ENCODE data around the gene APBB1IP. TPM values are rescaled to one million over a fixed set of nuclear protein-coding genes. Genes with fewer than 3 reads are reported as not detected.

Gene APBB1IP
- total RNA-seq (2021; fragmentation: NEBNext Ultra II Directional; extraction: Animal tissue kit (Norgen Biotek cat#: 25700)): not detected in 2 replicates
- polyA plus RNA-seq (2011; rRNA removed): 0.02 and 0.05 TPM in 2 replicates
- not detected for polyA plus RNA-seq (2011; cell fraction: cytosol; rRNA removed)
- polyA plus RNA-seq (2011; cell fraction: nucleus; rRNA removed): 0.06 TPM
- 0.08 to 0.13 TPM in 2 of 4 replicates, not detected in the others for polyA plus RNA-seq (2012, experiment 1 of 2)
- 0.05 TPM for polyA plus RNA-seq (2012, experiment 2 of 2)
- polyA plus RNA-seq (2013, experiment 1 of 2): 0.04 TPM
- 0.06 TPM for polyA plus RNA-seq (2013, experiment 2 of 2)
- not detected in 2 replicates for polyA minus RNA-seq (2011; rRNA and poly(A)+ RNA removed)
- polyA minus RNA-seq (2011; cell fraction: cytosol; rRNA and poly(A)+ RNA removed): not detected
- not detected for polyA minus RNA-seq (2011; cell fraction: nucleus; rRNA and poly(A)+ RNA removed)
- long read RNA-seq, experiment 1: 0 reads
- long read RNA-seq, experiment 2: 0 reads

GRCh38 chr10:26437637-26438461 is at the start of gene APBB1IP:
APBB1IP (plus strand) TSS chr10:26438341; CDS start chr10:26492327, 53,986 bp downstream.
- POLR2A ChIA-PET (ENCODE audit: partially characterized antibody): interaction anchor here (0.6 to 1.2 kb wide), 2 partner anchors 11 to 46 kb away, joined by 3 read pairs; no protein-coding TSS in a partner anchor
- CTCF ChIA-PET (ENCODE audit: partially characterized antibody): interaction anchor here (1.4 kb wide), 1 partner anchor 46 kb away, joined by 4 read pairs; no protein-coding TSS in a partner anchor
- Histone ChIP-seq H3K23ac (ENCODE audit: insufficient read length) (no peak within 1 kb of the TSS), H4K8ac (ENCODE audit: extremely low read depth, insufficient read depth, low read length) (peak within 1 kb of the TSS; percentile 65), H2AFZ (ENCODE audit: low read length) (peak within 1 kb of the TSS; percentile 72; the same call in 1 of the 2 replicates), H4K5ac (ENCODE audit: insufficient read length, low read depth, low read length) (no peak within 1 kb of the TSS), H3K9ac (replicated peaks in 1 of 4; ENCODE audit: extremely low read depth in 1 of 4, low read depth in 3 of 4, low read length in 3 of 4) (no peak within 1 kb of the TSS; a peak in 1 of 7 replicates), H3K56ac (replicated peaks; ENCODE audit: insufficient read length, low read depth, low read length) (no peak within 1 kb of the TSS), H3K4me1 (replicated peaks in 1 of 4; ENCODE audit: control insufficient read depth in 3 of 4, insufficient read depth in 4 of 4, low read length in 3 of 4) (peaks cover 0 to 4% (median 0%) of the 10 kb centered on the region in 4 experiments; a peak in 2 of 7 replicates), H2BK15ac (ENCODE audit: low read length) (no peak within 1 kb of the TSS), H3K79me1 (ENCODE audit: low read depth, low read length) (no peaks in the 10 kb centered on the region), H2BK20ac (ENCODE audit: low read length) (no peak within 1 kb of the TSS), H3K9me3 (ENCODE audit: insufficient read depth in 2 of 2, low read depth in 1 of 2, low read length in 1 of 2) (no peaks in the 10 kb centered on the region), H2AK5ac (ENCODE audit: low read depth, low read length) (no peak within 1 kb of the TSS), H3K79me2 (ENCODE audit: control insufficient read depth in 1 of 2, insufficient read depth in 2 of 2, low read length in 2 of 2) (no peaks in the 10 kb centered on the region), H3K4me2 (ENCODE audit: insufficient read depth in 1 of 2, low read depth in 2 of 2, low read length in 2 of 2) (peak within 1 kb of the TSS; percentile 64 to 75), H3K27ac (ENCODE audit: low read depth, low read length) (no peak within 1 kb of the TSS), H3K23me2 (ENCODE audit: low read depth, low read length) (peaks cover 9% of the 10 kb centered on the region; the same call in 1 of the 2 replicates), H4K20me1 (replicated peaks in 1 of 2; ENCODE audit: control insufficient read depth in 1 of 2, insufficient read depth in 2 of 2, low read length in 2 of 2) (no peaks in the 10 kb centered on the region), H3K14ac (ENCODE audit: insufficient read length) (no peak within 1 kb of the TSS), H2BK5ac (ENCODE audit: low read depth, low read length) (no peak within 1 kb of the TSS), H2BK12ac (ENCODE audit: low read depth, low read length) (no peak within 1 kb of the TSS), H3K4me3 (ENCODE audit: extremely low read depth in 1 of 4, insufficient read depth in 2 of 4, low read depth in 3 of 4, low read length in 4 of 4) (peak within 1 kb of the TSS; percentile 22 to 56 (median 48); a peak in 7 of 8 replicates), H4K91ac (replicated peaks; ENCODE audit: insufficient read length, low read length) (no peak within 1 kb of the TSS), H2BK120ac (replicated peaks; ENCODE audit: low read depth, low read length) (no peak within 1 kb of the TSS), H3K4ac (replicated peaks; ENCODE audit: insufficient read length, low read depth, low read length) (no peak within 1 kb of the TSS), H3K36me3 (ENCODE audit: control insufficient read depth in 2 of 4, insufficient read depth in 4 of 4, low read length in 3 of 4) (no peaks in the 10 kb centered on the region), H3K27me3 (replicated peaks in 1 of 4; ENCODE audit: control insufficient read depth in 3 of 4, extremely low read depth in 1 of 4, insufficient read depth in 3 of 4, low read length in 3 of 4) (peaks cover 6 to 24% (median 18%) of the 10 kb centered on the region in 4 experiments), H3K18ac (ENCODE audit: extremely low read depth, low read length) (peak within 1 kb of the TSS; percentile 27; the same call in 1 of the 2 replicates)
- TF ChIP-seq POLR2A (IDR thresholded peaks at IDR 0.05; ENCODE audit: control extremely low read depth in 1 of 2, low read depth in 2 of 2, low read length in 2 of 2) (no peak), TCF12 (IDR thresholded peaks at IDR 0.05; ENCODE audit: low read depth, low read length) (no peak), MAX (IDR thresholded peaks at IDR 0.05) (0 out of 2 replicates have a peak, but pooled peaks have one; percentile 24), CEBPB (IDR thresholded peaks at IDR 0.05; ENCODE audit: low read depth, low read length) (no peak; the same call in 1 of the 2 replicates), SUZ12 (IDR thresholded peaks at IDR 0.05; ENCODE audit: low read length) (peak; percentile 17; the same call in 1 of the 2 replicates), SP4 (IDR thresholded peaks at IDR 0.05; ENCODE audit: low read length) (no peak), RFX5 (IDR thresholded peaks at IDR 0.05; ENCODE audit: borderline replicate concordance, low read depth, low read length) (no peak), SRF (IDR thresholded peaks at IDR 0.05; ENCODE audit: low read depth, low read length) (no peak)
- FAIRE-seq (no peak), DNase-seq (ENCODE audit: low read depth in 1 of 2, low spot score in 2 of 2) (peak in 1 of 2 experiments; percentile 60)
- WGBS, 2 experiments (ENCODE audit: extremely low coverage in 1 of 2, insufficient coverage in 1 of 2, insufficient read length in 1 of 2, insufficient replicate concordance in 2 of 2, low coverage in 1 of 2, low lambda C conversion rate in 2 of 2, missing lambda C conversion rate in 1 of 2): 35% methylated on average over 36 of the region's 36 CpGs; no CpG with 5 or more reads in 1 of the 2 experiments

Data from H1 (cell line).